H1 (cell line): Measurements from ENCODE around the gene TAF10. TPM values are rescaled to one million over a fixed set of nuclear protein-coding genes. Genes with fewer than 3 reads are reported as not detected.

Source experiments
- CTCF ChIA-PET: fragments of 300-600 bp; sonication (Branson Sonifier 250); formaldehyde crosslinking; loops from one replicate; lab custom pipeline; 2021; ENCODE audit not compliant: partially characterized antibody; lab: Charles Lee
- POLR2A ChIA-PET: fragments of 300-600 bp; sonication (Branson Sonifier 250); formaldehyde crosslinking; loops from one replicate; lab custom pipeline; 2021; ENCODE audit warnings: inconsistent platforms; ENCODE audit not compliant: partially characterized antibody; lab: Charles Lee
- DNase-seq, 2 experiments: peaks; one replicate each; pipeline versions ENCODE4 v3.0.0 to v3.0.0-alpha.2; 2010 to 2022; ENCODE audit warnings: low spot score in 2 of 2, low read depth in 1 of 2, mixed read lengths in 1 of 2
- FAIRE-seq: peaks from 2 replicates; lab custom pipeline; 2011; peaks lifted over from hg19 to GRCh38; lab: Jason Lieb, UNC
- H2AFZ ChIP-seq: 2 replicates; pipeline ENCODE4 v1.8.1; 2012; ENCODE audit warnings: low read length, inconsistent platforms
- H2AK5ac ChIP-seq: 2 replicates; pipeline ENCODE4 v1.6.1; 2013; ENCODE audit warnings: low read depth, low read length
- H2BK120ac ChIP-seq: replicated peaks from 2 replicates; pipeline ENCODE3; 2013; ENCODE audit warnings: low read depth, low read length, inconsistent platforms
- H2BK12ac ChIP-seq: 2 replicates; pipeline ENCODE4 v1.6.1; 2013; ENCODE audit warnings: low read depth, low read length
- H2BK15ac ChIP-seq: 2 replicates; pipeline ENCODE4 v1.6.1; 2013; ENCODE audit warnings: low read length
- H2BK20ac ChIP-seq: 2 replicates; pipeline ENCODE4 v1.6.1; 2013; ENCODE audit warnings: low read length
- H2BK5ac ChIP-seq: 2 replicates; pipeline ENCODE4 v1.6.1; 2013; ENCODE audit warnings: low read depth, low read length
- H3K14ac ChIP-seq: 2 replicates; pipeline ENCODE4 v1.6.1; 2013; ENCODE audit warnings: inconsistent platforms; ENCODE audit not compliant: insufficient read length
- H3K18ac ChIP-seq: 2 replicates; pipeline ENCODE4 v1.6.1; 2013; ENCODE audit warnings: low read length; ENCODE audit errors: extremely low read depth
- H3K23ac ChIP-seq: 2 replicates; pipeline ENCODE4 v1.6.1; 2013; ENCODE audit warnings: inconsistent platforms; ENCODE audit not compliant: insufficient read length
- H3K23me2 ChIP-seq: 2 replicates; pipeline ENCODE4 v1.6.1; 2013; ENCODE audit warnings: low read depth, low read length
- H3K27ac ChIP-seq: 2 replicates; pipeline ENCODE4 v1.6.1; 2011; ENCODE audit warnings: low read depth, low read length, inconsistent platforms
- H3K27me3 ChIP-seq, 4 experiments: replicated peaks in 1 of 4; 1 replicate in 1 of 4; 2 replicates in 3 of 4; pipeline versions ENCODE4 v1.6.1 to v1.8.1; 2011 to 2013; ENCODE audit warnings: low read length in 3 of 4, mild to moderate bottlenecking in 3 of 4, inconsistent platforms in 2 of 4, mixed read lengths in 2 of 4, moderate library complexity in 1 of 4; ENCODE audit not compliant: control insufficient read depth in 3 of 4, insufficient read depth in 3 of 4; ENCODE audit errors: extremely low read depth in 1 of 4
- H3K36me3 ChIP-seq, 4 experiments: 2 replicates each; pipeline versions ENCODE4 v1.6.1 to v1.8.1; 2011 to 2013; ENCODE audit warnings: mild to moderate bottlenecking in 4 of 4, low read length in 3 of 4, moderate library complexity in 2 of 4, control low read depth in 1 of 4, inconsistent platforms in 1 of 4; ENCODE audit not compliant: insufficient read depth in 4 of 4, control insufficient read depth in 2 of 4
- H3K4ac ChIP-seq: replicated peaks from 2 replicates; pipeline ENCODE3; 2013; ENCODE audit warnings: low read length, low read depth, mixed read lengths, inconsistent platforms; ENCODE audit not compliant: insufficient read length
- H3K4me1 ChIP-seq, 4 experiments: replicated peaks in 1 of 4; 1 replicate in 1 of 4; 2 replicates in 3 of 4; pipeline versions ENCODE4 v1.6.1 to v1.8.1; 2011 to 2013; ENCODE audit warnings: low read length in 3 of 4, inconsistent platforms in 2 of 4, mixed read lengths in 1 of 4; ENCODE audit not compliant: insufficient read depth in 4 of 4, control insufficient read depth in 3 of 4
- H3K4me2 ChIP-seq, 2 experiments: 2 replicates each; pipeline versions ENCODE4 v1.6.1 to v1.8.1; 2011 to 2013; ENCODE audit warnings: low read depth in 2 of 2, low read length in 2 of 2, control low read depth in 1 of 2, inconsistent platforms in 1 of 2, mild to moderate bottlenecking in 1 of 2; ENCODE audit not compliant: insufficient read depth in 1 of 2
- H3K4me3 ChIP-seq, 4 experiments: fragments of 200-600, 300-600 bp in 1 of 4; sonication (generic), shearing (Covaris generic), sonication (Bioruptor Twin) in 1 of 4; 2 replicates each; pipeline versions ENCODE4 v1.5.1 to v1.8.1; 2011 to 2016; ENCODE audit warnings: low read length in 4 of 4, low read depth in 3 of 4, control low read depth in 2 of 4, inconsistent platforms in 2 of 4, mild to moderate bottlenecking in 2 of 4, mixed read lengths in 1 of 4, moderate library complexity in 1 of 4; ENCODE audit not compliant: insufficient read depth in 2 of 4; ENCODE audit errors: extremely low read depth in 1 of 4
- H3K56ac ChIP-seq: replicated peaks from 2 replicates; pipeline ENCODE3; 2013; ENCODE audit warnings: low read depth, mild to moderate bottlenecking, mixed read lengths, low read length, inconsistent platforms; ENCODE audit not compliant: insufficient read length
- H3K79me1 ChIP-seq: 2 replicates; pipeline ENCODE4 v1.6.1; 2013; ENCODE audit warnings: low read depth, low read length, control low read depth
- H3K79me2 ChIP-seq, 2 experiments: 2 replicates each; pipeline versions ENCODE4 v1.6.1 to v1.8.1; 2012 to 2013; ENCODE audit warnings: low read length in 2 of 2, mild to moderate bottlenecking in 2 of 2, inconsistent platforms in 1 of 2; ENCODE audit not compliant: insufficient read depth in 2 of 2, control insufficient read depth in 1 of 2
- H3K9ac ChIP-seq, 4 experiments: replicated peaks in 1 of 4; 1 replicate in 1 of 4; 2 replicates in 3 of 4; pipeline versions ENCODE4 v1.6.1 to v1.8.1; 2011 to 2013; ENCODE audit warnings: low read depth in 3 of 4, low read length in 3 of 4, control low read depth in 2 of 4, mild to moderate bottlenecking in 2 of 4, moderate library complexity in 2 of 4, inconsistent platforms in 1 of 4; ENCODE audit errors: extremely low read depth in 1 of 4
- H3K9me3 ChIP-seq, 2 experiments: 2 replicates each; pipeline versions ENCODE4 v1.6.1 to v1.8.1; 2012 to 2013; ENCODE audit warnings: mild to moderate bottlenecking in 2 of 2, moderate library complexity in 2 of 2, control low read depth in 1 of 2, inconsistent platforms in 1 of 2, low read depth in 1 of 2, low read length in 1 of 2, mixed read lengths in 1 of 2; ENCODE audit not compliant: insufficient read depth in 2 of 2
- H4K20me1 ChIP-seq, 2 experiments: replicated peaks in 1 of 2; 2 replicates each; pipeline versions ENCODE3 to v1.8.1; 2011 to 2013; ENCODE audit warnings: inconsistent platforms in 2 of 2, low read length in 2 of 2, mild to moderate bottlenecking in 1 of 2; ENCODE audit not compliant: insufficient read depth in 2 of 2, control insufficient read depth in 1 of 2
- H4K5ac ChIP-seq: 2 replicates; pipeline ENCODE4 v1.6.1; 2013; ENCODE audit warnings: low read length, low read depth, mixed read lengths, inconsistent platforms; ENCODE audit not compliant: insufficient read length
- H4K8ac ChIP-seq: 2 replicates; pipeline ENCODE4 v1.8.0; 2013; ENCODE audit warnings: mild to moderate bottlenecking, moderate library complexity, low read length, inconsistent platforms; ENCODE audit not compliant: insufficient read depth; ENCODE audit errors: extremely low read depth
- H4K91ac ChIP-seq: replicated peaks from 2 replicates; pipeline ENCODE3; 2013; ENCODE audit warnings: low read length, mixed read lengths, inconsistent platforms; ENCODE audit not compliant: insufficient read length
- BCL11A ChIP-seq, 2 experiments: IDR thresholded peaks; one replicate each; pipeline ENCODE4 v1.6.1; 2011; ENCODE audit warnings: low read depth in 2 of 2, low read length in 2 of 2, mild to moderate bottlenecking in 2 of 2
- CTBP2 ChIP-seq: IDR thresholded peaks from 2 replicates; pipeline ENCODE4 v1.7.0; 2011; ENCODE audit warnings: borderline replicate concordance, mild to moderate bottlenecking, moderate library complexity, mixed read lengths, low read length; ENCODE audit not compliant: insufficient read depth, insufficient read length
- E2F6 ChIP-seq: IDR thresholded peaks from 2 replicates; pipeline ENCODE4 v1.6.1; 2012; ENCODE audit warnings: inconsistent platforms
- GTF2F1 ChIP-seq: IDR thresholded peaks from 2 replicates; pipeline ENCODE4 v1.6.1; 2012; ENCODE audit warnings: low read depth, low read length, improper control_type of control experiment, borderline replicate concordance
- JUN ChIP-seq: IDR thresholded peaks from 2 replicates; pipeline ENCODE4 v1.6.1; 2011; ENCODE audit warnings: low read depth, mild to moderate bottlenecking, improper control_type of control experiment, low read length
- KDM4A ChIP-seq: IDR thresholded peaks from one replicate; pipeline ENCODE4 v1.7.1; 2012; ENCODE audit warnings: low read depth, mild to moderate bottlenecking, moderate library complexity, low read length, inconsistent platforms; ENCODE audit not compliant: severe bottlenecking
- KDM5A ChIP-seq: fragments of 200-600 bp; IDR thresholded peaks from 2 replicates; pipeline ENCODE4 v1.7.1; 2012; ENCODE audit warnings: mild to moderate bottlenecking, low read length, inconsistent platforms, mixed read lengths
- PHF8 ChIP-seq: fragments of 200-600 bp; sonication (generic); conservative IDR thresholded peaks from 2 replicates; pipeline ENCODE4 v1.7.1; 2012; ENCODE audit warnings: low read depth, mild to moderate bottlenecking, inconsistent platforms, low read length, moderate library complexity
- POLR2A ChIP-seq, 2 experiments: IDR thresholded peaks; 1 replicate in 1 of 2; 2 replicates in 1 of 2; pipeline ENCODE4 v1.6.1; 2011; ENCODE audit warnings: low read depth in 2 of 2, low read length in 2 of 2, mild to moderate bottlenecking in 2 of 2; ENCODE audit errors: control extremely low read depth in 1 of 2
- SIN3A ChIP-seq, 2 experiments: IDR thresholded peaks in 1 of 2; conservative IDR thresholded peaks in 1 of 2; 2 replicates each; pipeline ENCODE4 v1.6.1; 2011 to 2012; ENCODE audit warnings: low read length in 2 of 2, improper control_type of control experiment in 1 of 2, low read depth in 1 of 2, mild to moderate bottlenecking in 1 of 2
- TCF12 ChIP-seq: IDR thresholded peaks from 2 replicates; pipeline ENCODE4 v1.6.1; 2011; ENCODE audit warnings: low read depth, mild to moderate bottlenecking, low read length
- USF2 ChIP-seq: IDR thresholded peaks from 2 replicates; pipeline ENCODE4 v1.6.1; 2011; ENCODE audit warnings: low read length, improper control_type of control experiment
- WGBS, 2 experiments: shearing (Covaris generic) in 1 of 2; methylation state at CpG; one replicate each; pipeline versions ENCODE4 v1.1.6 to v1.1.7; 2013 to 2015; ENCODE audit warnings: low lambda C conversion rate in 2 of 2, mixed read lengths in 2 of 2, inconsistent platforms in 1 of 2, low coverage in 1 of 2, missing lambda C conversion rate in 1 of 2; ENCODE audit not compliant: insufficient replicate concordance in 2 of 2, insufficient coverage in 1 of 2, insufficient read length in 1 of 2; ENCODE audit errors: extremely low coverage in 1 of 2, missing lambda C conversion rate in 1 of 2; 5-methylcytosine and 5-hydroxymethylcytosine counted together
- polyA plus RNA-seq, 7 experiments: library from polyadenylated mRNA; depleted of rRNA in 3 of 7; stranded (reverse) in 5 of 7; unstranded in 2 of 7; fragments of >200 nt in 5 of 7; fragments of 200-250 nt in 2 of 7; gene quantifications; 1 replicate in 5 of 7; 2 replicates in 1 of 7; 4 replicates in 1 of 7; pipeline versions ENCODE4 v1.2.1 to v1.2.3, GENCODE V29; 2011 to 2013; ENCODE audit warnings: missing spikeins in 2 of 7, mixed read lengths in 2 of 7
- total RNA-seq: library from RNA; stranded (reverse); fragmentation: NEBNext Ultra II Directional; extraction: Animal tissue kit (Norgen Biotek cat#: 25700); gene quantifications from 2 replicates; pipeline ENCODE4 v1.2.1, GENCODE V29; 2021

The TAF10 gene
- total and polyA plus RNA-seq, 2 of the 8 experiments (the other 6 are each of a cell fraction or from before 2014, with no cell fraction given): 128 to 213 TPM

GRCh38 chr11:6613496-6613895 is 1.5 kb upstream of the TAF10 start:
- Histone ChIP-seq H4K91ac (no peak overlapping the region), H3K23ac (no peak overlapping the region), H3K36me3 (peaks cover 15 to 31% (median 26%) of the 10 kb centered on the region in 4 experiments), H3K23me2 (peaks cover 11% of the 10 kb centered on the region), H3K14ac (no peak overlapping the region), H2BK12ac (no peak overlapping the region), H2BK5ac (no peak overlapping the region), H3K4me2 (peak overlapping the region; percentile 94 to 98; a peak in 3 of 4 replicates), H3K4ac (no peak overlapping the region), H4K20me1 (no peaks in the 10 kb centered on the region), H2AK5ac (no peak overlapping the region), H2AFZ (no peak overlapping the region), H3K79me2 (peaks cover 0 to 13% of the 10 kb centered on the region in 2 experiments; a peak in 2 of 4 replicates), H3K9me3 (no peaks in the 10 kb centered on the region), H3K18ac (no peak overlapping the region), H3K79me1 (no peaks in the 10 kb centered on the region; the same call in none of the 2 replicates), H2BK20ac (no peak overlapping the region), H3K56ac (no peak overlapping the region), H2BK120ac (no peak overlapping the region), H3K4me3 (peak overlapping the region in 1 of 4 experiments; percentile 77; a peak in 1 of 8 replicates), H4K5ac (no peak overlapping the region), H3K27ac (no peak overlapping the region), H3K4me1 (peaks cover 1 to 10% (median 6%) of the 10 kb centered on the region in 4 experiments; a peak in 6 of 7 replicates), H3K9ac (no peak overlapping the region), H2BK15ac (no peak overlapping the region), H3K27me3 (no peaks in the 10 kb centered on the region), H4K8ac (no peak overlapping the region)
- FAIRE-seq (no peak), DNase-seq (no peak)
- WGBS, 2 experiments: 82 to 100% methylated on average over 1 to 3 of the region's 3 CpGs
- POLR2A ChIA-PET: interaction anchor here (1.9 to 2.3 kb wide), 3 partner anchors 9 to 84 kb away, joined by 5 to 9 read pairs (median 6); no protein-coding TSS in a partner anchor
- CTCF ChIA-PET: interaction anchor here (0.9 to 3.4 kb wide), 16 partner anchors 8 to 235 kb away, joined by 3 to 23 read pairs (median 6); partner anchors contain the start of genes ILK and RRP8
- TF ChIP-seq CTBP2 (no peak), POLR2A (IDR thresholded peaks at IDR 0.05; ENCODE audit: control extremely low read depth in 1 of 2, low read depth in 2 of 2, low read length in 2 of 2) (no peak), GTF2F1 (no peak), PHF8 (no peak), KDM4A (no peak), BCL11A (IDR thresholded peaks at IDR 0.05; ENCODE audit: low read depth in 2 of 2, low read length in 2 of 2) (no peak), USF2 (no peak), SIN3A (conservative IDR thresholded peaks at IDR 0.05 in 1 of 2, IDR thresholded peaks at IDR 0.05 in 1 of 2; ENCODE audit: low read depth in 1 of 2, low read length in 2 of 2) (no peak), TCF12 (no peak), JUN (no peak), KDM5A (no peak), E2F6 (no peak)
